ENCODE results near the gene ROR1. TPM values are rescaled to one million over a fixed set of nuclear protein-coding genes. Genes with fewer than 3 reads are reported as not detected.

Gene ROR1
- total and polyA plus RNA-seq, 2 donors (not counting 3 experiments of a cell fraction or from before 2014, with no cell fraction given): 2.6 to 3.5 TPM

GRCh38 chr1:63843010-63843409, 69.2 kb downstream of the ROR1 start:
- Histone ChIP-seq H4K20me1 (replicated peaks; ENCODE audit: control insufficient read depth, extremely low read depth, insufficient read depth, low read length) (no peaks in the 10 kb centered on the region), H3K27me3 (ENCODE audit: control insufficient read depth in 2 of 2, insufficient read depth in 2 of 2, low read length in 2 of 2) (no peaks in the 10 kb centered on the region), H3K9me3 (replicated peaks; ENCODE audit: control insufficient read depth, insufficient read depth, low read length) (no peaks in the 10 kb centered on the region), H3K9me1 (replicated peaks; ENCODE audit: control insufficient read depth, extremely low read depth, insufficient read depth, low read length) (no peaks in the 10 kb centered on the region), H3K27ac (ENCODE audit: insufficient read depth, low read depth, low read length) (no peak overlapping the region), H3K79me2 (ENCODE audit: control insufficient read depth, insufficient read depth, low read length) (no peaks in the 10 kb centered on the region), H2AFZ (ENCODE audit: low read depth, low read length) (no peak overlapping the region), H3K4me1 (ENCODE audit: control insufficient read depth, extremely low read depth, insufficient read depth, low read length) (no peaks in the 10 kb centered on the region), H3K4me3 (replicated peaks in 1 of 3; ENCODE audit: insufficient read depth in 1 of 3, low read depth in 1 of 3, low read length in 3 of 3) (no peak overlapping the region), H3K9ac (replicated peaks; ENCODE audit: extremely low read depth, insufficient read depth, low read length) (no peak overlapping the region), H3K4me2 (ENCODE audit: insufficient read depth, low read length) (no peak overlapping the region), H3K36me3 (ENCODE audit: control insufficient read depth in 2 of 2, extremely low read depth in 1 of 2, insufficient read depth in 2 of 2, low read length in 2 of 2) (no peaks in the 10 kb centered on the region)
- intact Hi-C loops (cut with micrococcal nuclease): loop anchor here (10.0 kb wide), 1 partner anchor 62 kb away; no protein-coding TSS in a partner anchor
- POLR2A ChIA-PET: no interaction called here
- DNase-seq (ENCODE audit: low read depth, low spot score) (no peak), FAIRE-seq (no peak)
- TF ChIP-seq POLR2A (IDR thresholded peaks at IDR 0.05; ENCODE audit: low read depth, low read length): no peak
- no peak for TF ChIP-seq POLR2AphosphoS5 (IDR thresholded peaks at IDR 0.05; ENCODE audit: insufficient read depth, low read depth, low read length)
- no peak for TF ChIP-seq CTCF (IDR thresholded peaks at IDR 0.05; ENCODE audit: extremely low read depth in 1 of 2, insufficient read depth in 1 of 2, low read depth in 1 of 2, low read length in 2 of 2)
- no peak for TF ChIP-seq GATA2 (IDR thresholded peaks at IDR 0.05; ENCODE audit: insufficient read depth, insufficient read length, low read depth, low read length)
- no peak for TF ChIP-seq MYC (IDR thresholded peaks at IDR 0.05; ENCODE audit: low read depth, low read length)
- no peak for TF ChIP-seq JUN (IDR thresholded peaks at IDR 0.05; ENCODE audit: borderline replicate concordance, insufficient read depth, insufficient read length, low read depth)
- TF ChIP-seq FOS (IDR thresholded peaks at IDR 0.05; ENCODE audit: borderline replicate concordance, insufficient read depth, low read length): no peak
- TF ChIP-seq MAX (IDR thresholded peaks at IDR 0.05; ENCODE audit: insufficient read depth, insufficient read length): no peak
- no peak for TF ChIP-seq EZH2 (IDR thresholded peaks at IDR 0.05; ENCODE audit: borderline replicate concordance, low read depth, low read length, severe bottlenecking)
- no TSS peak for BruUV-seq (replicated peaks)
- dilution Hi-C loops (cut with MboI; ENCODE audit: extremely low pct_ligation_motif_present, low sequenced_read_pairs): no loop called here
- CTCF ChIA-PET: interaction anchor here (1.2 kb wide), 1 partner anchor 151 kb away, joined by 3 read pairs; no protein-coding TSS in a partner anchor

Data from endothelial cell of umbilical vein (primary cell).